ENCODE measurements around the gene MARCKS. TPM values are rescaled to one million over a fixed set of nuclear protein-coding genes. Genes with fewer than 3 reads are reported as not detected.
"Not testable (repeated sequence)": the region's sequence is repeated elsewhere in the genome, so short reads cannot be mapped to it uniquely, and the experiment has no call there.

The MARCKS gene
- total and polyA plus RNA-seq, 7 experiments from 2014 or later, result 0.05 to 31.6 (median 4.7) TPM; not detected in 2

DNA sequence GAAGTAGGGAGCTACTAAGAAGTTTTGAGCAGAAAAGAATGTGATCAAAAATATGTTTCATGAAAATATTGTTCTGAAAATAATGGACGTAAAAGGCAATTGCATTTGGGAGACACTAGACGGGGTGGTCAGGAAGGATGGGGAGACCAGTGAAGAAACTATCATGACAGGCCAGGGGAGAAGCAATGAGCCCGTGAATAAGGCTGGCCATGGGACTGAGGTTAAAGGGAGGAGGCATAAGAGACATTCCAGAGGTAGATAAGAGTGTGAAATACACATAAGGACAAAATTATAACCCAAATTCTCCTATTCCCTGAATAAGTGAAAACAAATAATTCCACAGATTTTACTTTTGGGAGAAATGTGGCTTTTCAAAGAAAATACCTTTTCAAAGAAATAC is 51.7 kb downstream of the MARCKS start:
- CTCF ChIA-PET, result interaction anchor here (0.7 kb wide), 1 partner anchor 29 kb away, joined by 4 read pairs; no protein-coding TSS in a partner anchor
- H3K9me3 ChIP-seq (ENCODE audit: control insufficient read depth in 2 of 3, low read length in 3 of 3), result no peaks in the 10 kb centered on the region
- H3K4me3 Mint-ChIP-seq, result no peak overlapping the region
- no peaks in the 10 kb centered on the region for H3K36me3 ChIP-seq (ENCODE audit: control insufficient read depth in 2 of 3, insufficient read depth in 3 of 3, low read length in 3 of 3)
- no peaks in the 10 kb centered on the region for H3K9me3 Mint-ChIP-seq
- H3K4me1 Mint-ChIP-seq, result peaks cover 0 to 4% (median 2%) of the 10 kb centered on the region in 7 donors
- H3K4me1 ChIP-seq (ENCODE audit: control insufficient read depth in 2 of 2, insufficient read depth in 2 of 2, low read length in 2 of 2), result no peaks in the 10 kb centered on the region
- POLR2A ChIA-PET, result no interaction called here
- ATAC-seq, result no peak
- H3K27me3 Mint-ChIP-seq, result peaks cover 0 to 15% (median 0%) of the 10 kb centered on the region in 5 donors
- no peak overlapping the region for H3K4me3 ChIP-seq (ENCODE audit: low read length)
- DNase-seq, result no peak
- no peak overlapping the region for H3K27ac ChIP-seq (ENCODE audit: low read depth, low read length)
- no peaks in the 10 kb centered on the region for H3K36me3 Mint-ChIP-seq
- no peaks in the 10 kb centered on the region for H3K27me3 ChIP-seq (ENCODE audit: control insufficient read depth in 2 of 2, insufficient read depth in 2 of 2, low read length in 2 of 2)
- no peak overlapping the region for H3K27ac Mint-ChIP-seq
- intact Hi-C loops (cut with micrococcal nuclease), result loop anchor here in 1 of 2 donors (2.0 kb wide), 1 partner anchor 602 kb away; no protein-coding TSS in a partner anchor

DNA sequence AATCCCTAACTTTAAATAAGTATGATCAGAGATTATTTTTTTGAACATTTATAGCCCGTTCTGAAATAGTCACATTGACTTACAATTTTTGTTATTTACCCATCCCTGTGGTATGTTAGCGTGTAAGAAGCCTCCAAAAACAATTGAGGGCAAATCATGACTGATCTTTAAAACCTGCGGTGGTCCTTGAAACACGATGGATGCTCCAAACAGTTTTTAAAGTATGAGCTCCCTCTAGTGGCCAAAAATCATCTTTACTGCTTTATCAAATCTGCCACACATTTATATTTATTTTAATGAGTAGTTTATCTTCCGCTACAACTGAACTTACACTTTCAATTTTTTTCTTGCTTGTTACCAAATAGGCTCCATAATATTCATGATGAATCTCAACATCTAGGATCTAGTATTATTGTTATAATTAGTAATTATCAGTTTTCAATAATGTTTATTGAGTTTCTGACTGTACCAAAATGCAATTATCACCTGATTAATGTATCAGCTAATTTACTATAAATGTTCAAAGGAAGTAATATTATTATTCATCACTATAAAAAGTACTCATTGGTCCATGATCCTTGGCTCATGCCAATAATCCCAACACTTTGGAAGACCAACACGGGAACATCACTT is 52.2 kb downstream of the MARCKS start:
- Histone ChIP-seq H3K9me3 (ENCODE audit: control insufficient read depth in 2 of 3, low read length in 3 of 3) (no peaks in the 10 kb centered on the region), H3K27ac (ENCODE audit: low read depth, low read length) (no peak overlapping the region), H3K27me3 (ENCODE audit: control insufficient read depth in 2 of 2, insufficient read depth in 2 of 2, low read length in 2 of 2) (no peaks in the 10 kb centered on the region), H3K4me1 (ENCODE audit: control insufficient read depth in 2 of 2, insufficient read depth in 2 of 2, low read length in 2 of 2) (no peaks in the 10 kb centered on the region), H3K4me3 (ENCODE audit: low read length) (no peak overlapping the region), H3K36me3 (ENCODE audit: control insufficient read depth in 2 of 3, insufficient read depth in 3 of 3, low read length in 3 of 3) (no peaks in the 10 kb centered on the region)
- CTCF ChIA-PET, result interaction anchor here (0.7 kb wide), 1 partner anchor 29 kb away, joined by 4 read pairs; no protein-coding TSS in a partner anchor
- H3K27ac Mint-ChIP-seq, result no peak overlapping the region
- no peaks in the 10 kb centered on the region for H3K9me3 Mint-ChIP-seq
- ATAC-seq (peak; percentile 51), DNase-seq (peak in 6 of 9 donors; percentile 19 to 42 (median 31))
- peaks cover 0 to 20% (median 0%) of the 10 kb centered on the region in 5 donors for H3K27me3 Mint-ChIP-seq
- H3K4me1 Mint-ChIP-seq, result peaks cover 0 to 4% (median 2%) of the 10 kb centered on the region in 7 donors
- POLR2A ChIA-PET, result no interaction called here
- intact Hi-C loops (cut with micrococcal nuclease), result loop anchor here in 1 of 2 donors (2.0 kb wide), 1 partner anchor 603 kb away; no protein-coding TSS in a partner anchor
- no peaks in the 10 kb centered on the region for H3K36me3 Mint-ChIP-seq
- no peak overlapping the region for H3K4me3 Mint-ChIP-seq

DNA sequence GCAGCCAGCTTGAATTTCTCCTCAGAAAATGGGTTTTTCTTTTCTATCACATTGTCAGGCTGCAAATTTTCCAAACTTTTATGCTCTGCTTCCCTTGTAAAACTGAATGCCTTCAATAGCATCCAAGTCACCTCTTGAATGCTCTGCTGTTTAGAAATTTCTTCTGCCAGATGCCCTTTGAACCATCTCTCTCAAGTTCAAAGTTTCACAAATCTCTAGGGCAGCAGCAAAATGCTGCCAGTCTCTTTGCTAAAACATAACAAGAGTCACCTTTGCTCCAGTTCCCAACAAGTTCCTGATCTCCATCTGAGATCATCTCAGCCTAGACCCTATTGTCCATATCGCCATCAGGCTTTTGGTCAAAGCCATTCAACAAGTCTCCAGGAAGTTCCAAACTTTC is 53.1 kb downstream of the MARCKS start:
- H3K4me1 ChIP-seq (ENCODE audit: control insufficient read depth in 2 of 2, insufficient read depth in 2 of 2, low read length in 2 of 2); intact Hi-C loops (cut with micrococcal nuclease); CTCF ChIA-PET; DNase-seq; H3K36me3 ChIP-seq (ENCODE audit: control insufficient read depth in 2 of 3, insufficient read depth in 3 of 3, low read length in 3 of 3); H3K27ac Mint-ChIP-seq; POLR2A ChIA-PET; H3K9me3 Mint-ChIP-seq; H3K27me3 ChIP-seq (ENCODE audit: control insufficient read depth in 2 of 2, insufficient read depth in 2 of 2, low read length in 2 of 2); H3K9me3 ChIP-seq (ENCODE audit: control insufficient read depth in 2 of 3, low read length in 3 of 3); H3K4me3 ChIP-seq (ENCODE audit: low read length); H3K27ac ChIP-seq (ENCODE audit: low read depth, low read length); H3K4me1 Mint-ChIP-seq; ATAC-seq; H3K36me3 Mint-ChIP-seq; H3K4me3 Mint-ChIP-seq: not testable (repeated sequence)
- peaks cover 0 to 24% (median 0%) of the 10 kb centered on the region in 5 donors for H3K27me3 Mint-ChIP-seq

Other genes starting within 250 kb of the MARCKS start
- 10 to 100 TPM; 46.6 to 72.0 (median 54.7) TPM for gene HDAC2, start 113.8 kb downstream of the MARCKS start, total RNA-seq
- 10 to 100 TPM; 81.7 to 87.8 TPM for gene HDAC2, start 113.8 kb downstream of the MARCKS start, polyA plus RNA-seq

All from naive thymus-derived CD4-positive, alpha-beta T cell (primary cell).